IMR-90 (cell line): ENCODE measurements around the gene CACNG5. TPM values are rescaled to one million over a fixed set of nuclear protein-coding genes. Genes with fewer than 3 reads are reported as not detected.

Experiments
- ATAC-seq: fragments of 200-7000 bp; cut with Tn5 transposase; 2 replicates; pipeline ENCODE4 v1.9.1; 2020; ENCODE audit warnings: low read depth, mild to moderate bottlenecking, moderate library complexity
- BruUV-seq: library from RNA; stranded (reverse); fragments of 400-500 nt; replicated peaks from 2 replicates; lab custom pipeline; 2021; lab: Mats Ljungman, UMichigan
- CTCF ChIA-PET: fragments of 300-600 bp; formaldehyde crosslinking; extraction: SDS; loops from one replicate; lab custom pipeline; 2021; ENCODE audit warnings: antibody characterized with exemption; lab: Yijun Ruan, JAX
- POLR2A ChIA-PET: fragments of 300-600 bp; sonication (Branson Sonifier 250); formaldehyde crosslinking; loops from one replicate; lab custom pipeline; 2022; ENCODE audit warnings: antibody characterized with exemption; ENCODE audit not compliant: unreplicated experiment; lab: Charles Lee
- DNase-seq: peaks from one replicate; pipeline ENCODE4 v3.0.0; 2013
- H2AFZ ChIP-seq: replicated peaks from 2 replicates; pipeline ENCODE3; 2013; ENCODE audit warnings: low read length, mild to moderate bottlenecking; ENCODE audit not compliant: poor library complexity
- H2AK5ac ChIP-seq: 2 replicates; pipeline ENCODE4 v1.6.1; 2013; ENCODE audit warnings: low read depth, low read length, inconsistent platforms
- H2AK9ac ChIP-seq: replicated peaks from 2 replicates; pipeline ENCODE3; 2013; ENCODE audit warnings: mild to moderate bottlenecking, low read depth, low read length, moderate library complexity; ENCODE audit not compliant: poor library complexity
- H2BK120ac ChIP-seq: 2 replicates; pipeline ENCODE4 v1.6.1; 2013; ENCODE audit warnings: low read depth, low read length, inconsistent platforms
- H2BK15ac ChIP-seq: 3 replicates; pipeline ENCODE4 v1.6.1; 2013; ENCODE audit warnings: low read depth, low read length, inconsistent platforms
- H2BK20ac ChIP-seq: 2 replicates; pipeline ENCODE4 v1.6.1; 2013; ENCODE audit warnings: low read depth, mild to moderate bottlenecking, inconsistent platforms, low read length, moderate library complexity
- H2BK5ac ChIP-seq: 2 replicates; pipeline ENCODE4 v1.6.1; 2013; ENCODE audit warnings: mild to moderate bottlenecking, low read depth, low read length, inconsistent platforms; ENCODE audit not compliant: poor library complexity, severe bottlenecking
- H3K14ac ChIP-seq: replicated peaks from 2 replicates; pipeline ENCODE4 v1.6.1; 2013; ENCODE audit warnings: low read depth, low read length, inconsistent platforms
- H3K18ac ChIP-seq: 2 replicates; pipeline ENCODE4 v1.6.1; 2013; ENCODE audit warnings: low read depth, low read length, control low read depth
- H3K23ac ChIP-seq: 2 replicates; pipeline ENCODE4 v1.6.1; 2013; ENCODE audit warnings: low read depth, low read length, inconsistent platforms
- H3K27ac ChIP-seq: 2 replicates; pipeline ENCODE4 v1.5.1; 2013; ENCODE audit warnings: mild to moderate bottlenecking, control low read depth, low read length; ENCODE audit not compliant: insufficient read depth
- H3K27me3 ChIP-seq: 2 replicates; pipeline ENCODE4 v1.6.1; 2013; ENCODE audit warnings: low read length; ENCODE audit not compliant: control insufficient read depth, insufficient read depth
- H3K36me3 ChIP-seq: 2 replicates; pipeline ENCODE4 v1.6.1; 2013; ENCODE audit warnings: low read length, mixed read lengths; ENCODE audit not compliant: control insufficient read depth, insufficient read depth
- H3K4ac ChIP-seq: 2 replicates; pipeline ENCODE4 v1.6.1; 2013; ENCODE audit warnings: low read depth, low read length, inconsistent platforms
- H3K4me1 ChIP-seq: 2 replicates; pipeline ENCODE4 v1.6.1; 2013; ENCODE audit warnings: low read length, mixed read lengths; ENCODE audit not compliant: control insufficient read depth, insufficient read depth
- H3K4me2 ChIP-seq: 2 replicates; pipeline ENCODE4 v1.6.1; 2013; ENCODE audit warnings: low read depth, mild to moderate bottlenecking, control low read depth, low read length, moderate library complexity
- H3K4me3 ChIP-seq: 2 replicates; pipeline ENCODE4 v1.5.1; 2013; ENCODE audit warnings: low read depth, mild to moderate bottlenecking, control low read depth, low read length, moderate library complexity; ENCODE audit not compliant: insufficient read depth
- H3K56ac ChIP-seq: 2 replicates; pipeline ENCODE4 v1.6.1; 2013; ENCODE audit warnings: low read length, inconsistent platforms; ENCODE audit not compliant: insufficient read depth; ENCODE audit errors: extremely low read depth
- H3K79me1 ChIP-seq, 2 experiments: 2 replicates each; pipeline ENCODE4 v1.6.1; 2013; ENCODE audit warnings: low read length in 2 of 2, inconsistent platforms in 1 of 2, low read depth in 1 of 2
- H3K9ac ChIP-seq: 2 replicates; pipeline ENCODE4 v1.6.1; 2013; ENCODE audit warnings: low read depth, low read length, control low read depth
- H3K9me1 ChIP-seq: 2 replicates; pipeline ENCODE4 v1.6.1; 2013; ENCODE audit warnings: low read length, inconsistent platforms; ENCODE audit not compliant: insufficient read depth
- H3K9me3 ChIP-seq: 2 replicates; pipeline ENCODE4 v1.6.1; 2013; ENCODE audit warnings: low read length; ENCODE audit not compliant: control insufficient read depth, insufficient read depth
- H4K20me1 ChIP-seq: 2 replicates; pipeline ENCODE4 v1.6.1; 2013; ENCODE audit warnings: low read length, inconsistent platforms; ENCODE audit not compliant: insufficient read depth
- H4K5ac ChIP-seq: 2 replicates; pipeline ENCODE4 v1.6.1; 2013; ENCODE audit warnings: mild to moderate bottlenecking, low read depth, low read length, control low read depth
- H4K8ac ChIP-seq, 2 experiments: 2 replicates each; pipeline ENCODE4 v1.6.1; 2013; ENCODE audit warnings: low read depth in 2 of 2, low read length in 2 of 2, control low read depth in 1 of 2, inconsistent platforms in 1 of 2
- H4K91ac ChIP-seq: 2 replicates; pipeline ENCODE4 v1.6.1; 2013; ENCODE audit warnings: low read depth, low read length, inconsistent platforms; ENCODE audit not compliant: insufficient read depth
- BHLHE40 ChIP-seq: fragments of 150-350 bp; IDR thresholded peaks from 2 replicates; pipeline ENCODE4 v1.6.1; 2016; ENCODE audit warnings: mild to moderate bottlenecking, low read depth, low read length
- CEBPB ChIP-seq: IDR thresholded peaks from 2 replicates; pipeline ENCODE4 v1.6.1; 2012; ENCODE audit warnings: low read depth, low read length, improper control_type of control experiment
- CHD1 ChIP-seq: IDR thresholded peaks from 2 replicates; pipeline ENCODE4 v1.6.1; 2012; ENCODE audit warnings: low read depth, low read length, improper control_type of control experiment
- CTCF ChIP-seq: conservative IDR thresholded peaks from 2 replicates; pipeline ENCODE4 v1.5.1; 2012; ENCODE audit warnings: mild to moderate bottlenecking, low read depth, low read length, improper control_type of control experiment
- ELK1 ChIP-seq: fragments of 150-350 bp; IDR thresholded peaks from 2 replicates; pipeline ENCODE4 v1.6.1; 2016; ENCODE audit warnings: low read depth, mild to moderate bottlenecking, low read length, moderate library complexity, borderline replicate concordance
- FOS ChIP-seq: fragments of 150-350 bp; IDR thresholded peaks from 2 replicates; pipeline ENCODE4 v1.6.1; 2016; ENCODE audit warnings: low read depth, low read length
- MAZ ChIP-seq: IDR thresholded peaks from 2 replicates; pipeline ENCODE4 v1.6.1; 2012; ENCODE audit warnings: low read depth, mild to moderate bottlenecking, low read length, improper control_type of control experiment, moderate library complexity, borderline replicate concordance
- MXI1 ChIP-seq: IDR thresholded peaks from 2 replicates; pipeline ENCODE4 v1.6.1; 2012; ENCODE audit warnings: low read depth, mild to moderate bottlenecking, low read length, moderate library complexity, borderline replicate concordance
- NFE2L2 ChIP-seq: fragments of 150-350 bp; IDR thresholded peaks from 2 replicates; pipeline ENCODE4 v1.6.1; 2016; ENCODE audit warnings: low read depth, mild to moderate bottlenecking, low read length
- POLR2A ChIP-seq: IDR thresholded peaks from 2 replicates; pipeline ENCODE4 v1.6.1; 2012; ENCODE audit warnings: mild to moderate bottlenecking, low read depth, low read length
- RCOR1 ChIP-seq: IDR thresholded peaks from 2 replicates; pipeline ENCODE4 v1.6.1; 2012; ENCODE audit warnings: mild to moderate bottlenecking, low read length, improper control_type of control experiment; ENCODE audit not compliant: insufficient replicate concordance
- RFX5 ChIP-seq: IDR thresholded peaks from 2 replicates; pipeline ENCODE4 v1.8.0; 2012; ENCODE audit warnings: low read depth, mild to moderate bottlenecking, low read length, moderate library complexity
- SMC3 ChIP-seq: fragments of 150-350 bp; IDR thresholded peaks from 2 replicates; pipeline ENCODE4 v1.6.1; 2016; ENCODE audit warnings: low read depth, mild to moderate bottlenecking, antibody characterized with exemption, low read length, moderate library complexity
- USF2 ChIP-seq: fragments of 150-350 bp; IDR thresholded peaks from 2 replicates; pipeline ENCODE4 v1.6.1; 2017; ENCODE audit warnings: mild to moderate bottlenecking, antibody characterized with exemption, low read length, low read depth
- WGBS, 2 experiments: methylation state at CpG; one replicate each; pipeline versions ENCODE4 v1.1.5 to v1.1.7; 2013; ENCODE audit warnings: missing lambda C conversion rate in 2 of 2; ENCODE audit not compliant: insufficient read length in 1 of 2; ENCODE audit errors: extremely low coverage in 2 of 2; 5-methylcytosine and 5-hydroxymethylcytosine counted together
- dilution Hi-C: fragments of 300-500 bp; cut with HindIII; formaldehyde crosslinking; loops from one replicate; pipeline ENCODE4 v1.14.3; 2018; ENCODE audit warnings: low sequenced_read_pairs; ENCODE audit not compliant: unreplicated experiment
- in situ Hi-C: fragments of 300-500 bp; cut with MboI; formaldehyde crosslinking; loops from 3 replicates; pipeline ENCODE4 v1.14.3; 2019; ENCODE audit warnings: low sequenced_read_pairs, inconsistent platforms, mixed read lengths
- intact Hi-C: fragments of 100-400 bp; cut with micrococcal nuclease; formaldehyde crosslinking; loops from 2 replicates; pipeline ENCODE4 v1.10.0; 2022
- polyA plus RNA-seq, 3 experiments: library from polyadenylated mRNA; depleted of rRNA; stranded (reverse); fragments of >200 nt; gene quantifications; 2 replicates each; pipeline ENCODE4 v1.2.3, GENCODE V29; 2012; ENCODE audit warnings: low replicate concordance in 1 of 3
- total RNA-seq: library from RNA; depleted of rRNA; stranded (reverse); fragments of >200 nt; gene quantifications from 2 replicates; pipeline ENCODE4 v1.2.3, GENCODE V29; 2012

CACNG5 gene
- total and polyA plus RNA-seq, 2 of the 4 experiments (the other 2 are of a cell fraction) = not detected

GRCh38 chr17:66920435-66920834 lies 85.5 kb downstream of the CACNG5 start:
- H3K23ac ChIP-seq = no peak overlapping the region
- no peak overlapping the region for H2BK15ac ChIP-seq
- H3K18ac ChIP-seq = no peak overlapping the region
- no peak overlapping the region for H4K91ac ChIP-seq
- H3K27ac ChIP-seq = no peak overlapping the region
- no peaks in the 10 kb centered on the region for H3K9me1 ChIP-seq
- H3K56ac ChIP-seq = no peak overlapping the region
- no peak for DNase-seq
- H2AK5ac ChIP-seq = no peak overlapping the region
- H3K79me1 ChIP-seq = no peaks in the 10 kb centered on the region
- no peak overlapping the region for H4K5ac ChIP-seq
- intact Hi-C loops (no loop called here), dilution Hi-C loops (no loop called here), in situ Hi-C loops (no loop called here)
- no peak overlapping the region for H2AK9ac ChIP-seq
- H3K9ac ChIP-seq = no peak overlapping the region
- ChIA-PET CTCF (no interaction called here), POLR2A (no interaction called here)
- H2AFZ ChIP-seq = no peak overlapping the region
- TF ChIP-seq RFX5 = no peak
- TF ChIP-seq USF2 = no peak
- no peak for TF ChIP-seq NFE2L2
- TF ChIP-seq SMC3 = no peak
- no peak for TF ChIP-seq ELK1
- no peak for TF ChIP-seq RCOR1
- no peak for TF ChIP-seq BHLHE40
- TF ChIP-seq CEBPB = no peak
- no peak for TF ChIP-seq CHD1
- no peak for TF ChIP-seq CTCF
- TF ChIP-seq POLR2A = no peak
- TF ChIP-seq MXI1 = no peak
- no peak for TF ChIP-seq FOS
- TF ChIP-seq MAZ = no peak
- 53% methylated on average over 5 of the region's 9 CpGs; no CpG with 5 or more reads in 1 of the 2 experiments for WGBS, 2 experiments
- H3K4me1 ChIP-seq = no peaks in the 10 kb centered on the region
- no peak overlapping the region for H3K4me3 ChIP-seq
- no peaks in the 10 kb centered on the region for H4K20me1 ChIP-seq
- no peak overlapping the region for H2BK120ac ChIP-seq
- no peak overlapping the region for H3K4ac ChIP-seq
- no peak overlapping the region for H3K4me2 ChIP-seq
- no peak overlapping the region for H2BK20ac ChIP-seq
- no peak overlapping the region for H3K14ac ChIP-seq
- H3K27me3 ChIP-seq = peaks cover 34% of the 10 kb centered on the region
- peaks cover 4% of the 10 kb centered on the region for H3K9me3 ChIP-seq
- H3K36me3 ChIP-seq = no peaks in the 10 kb centered on the region
- no peak overlapping the region for H4K8ac ChIP-seq
- H2BK5ac ChIP-seq = no peak overlapping the region
- ATAC-seq = no peak
- BruUV-seq = no TSS peak
